Nephron (organoid): ENCODE results near the gene CCDC187.

Experiments used
- H3K27ac Mint-ChIP-seq, 3 experiments: 2 replicates each; pipeline ENCODE4 v1.8.0; 2020; ENCODE audit warnings: mixed read lengths in 3 of 3, mild to moderate bottlenecking in 2 of 3, moderate library complexity in 1 of 3
- H3K27me3 Mint-ChIP-seq: 2 replicates; pipeline ENCODE4 v1.8.0; 2021; ENCODE audit warnings: low read depth, mild to moderate bottlenecking, moderate library complexity, mixed read lengths
- H3K36me3 Mint-ChIP-seq: 2 replicates; pipeline ENCODE4 v1.8.0; 2020; ENCODE audit warnings: low read depth, mixed read lengths
- H3K4me1 Mint-ChIP-seq: 2 replicates; pipeline ENCODE4 v1.8.0; 2020; ENCODE audit warnings: mixed read lengths
- H3K4me3 Mint-ChIP-seq, 3 experiments: 2 replicates each; pipeline ENCODE4 v1.8.0; 2020; ENCODE audit warnings: mild to moderate bottlenecking in 3 of 3, mixed read lengths in 3 of 3, moderate library complexity in 2 of 3
- H3K9me3 Mint-ChIP-seq: 2 replicates; pipeline ENCODE4 v1.8.0; 2020; ENCODE audit warnings: mixed read lengths
- CTCF ChIP-seq, 3 experiments: fragments of 200-600 bp; sonication (generic); IDR thresholded peaks; one replicate each; pipeline ENCODE4 v1.5.0; 2021; ENCODE audit warnings: antibody characterized with exemption in 3 of 3; ENCODE audit not compliant: unreplicated experiment in 3 of 3

CCDC187 gene

GRCh38 chr9:136207616-136208015 is 96.3 kb downstream of the CCDC187 start:
- no peak overlapping the region for H3K27ac Mint-ChIP-seq
- TF ChIP-seq CTCF (IDR thresholded peaks at IDR 0.05; ENCODE audit: unreplicated experiment in 3 of 3) = no peak
- H3K4me1 Mint-ChIP-seq = peaks cover 18% of the 10 kb centered on the region
- H3K4me3 Mint-ChIP-seq = no peak overlapping the region
- H3K9me3 Mint-ChIP-seq = no peaks in the 10 kb centered on the region
- peaks cover 40% of the 10 kb centered on the region for H3K27me3 Mint-ChIP-seq
- H3K36me3 Mint-ChIP-seq = peaks cover 21% of the 10 kb centered on the region

DNA sequence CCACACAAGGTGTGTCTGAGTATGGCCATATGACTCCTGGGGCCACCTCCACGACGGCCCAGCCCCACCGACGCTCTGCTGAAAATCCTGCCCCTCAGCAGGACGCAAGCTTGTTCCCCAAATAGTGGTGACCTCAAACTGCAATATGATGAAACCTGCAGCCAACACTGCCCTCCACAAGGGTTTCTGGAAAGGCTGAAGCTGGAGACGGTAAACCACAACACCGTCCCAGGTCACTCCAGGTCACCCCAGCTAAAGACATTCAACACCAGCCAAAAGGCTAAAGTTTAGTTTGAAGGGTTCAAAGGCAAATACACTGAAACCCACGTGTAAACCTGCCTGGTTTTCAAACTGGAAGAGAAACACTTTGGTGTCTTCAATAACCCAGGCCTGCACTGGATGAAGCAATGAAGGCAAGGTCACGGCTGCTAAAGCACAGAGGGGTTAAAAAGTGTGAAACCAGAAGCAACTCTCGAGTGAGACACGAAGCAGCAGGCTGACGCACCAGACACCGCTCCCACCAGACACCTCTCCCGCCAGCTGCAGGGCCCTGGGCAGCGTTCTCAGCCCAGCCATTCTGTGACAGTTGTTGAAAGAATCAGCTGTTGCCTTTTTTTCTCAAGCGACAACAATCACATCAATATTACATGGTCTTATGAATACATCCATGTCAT is 97.2 kb downstream of the CCDC187 start:
- no peak overlapping the region for H3K4me3 Mint-ChIP-seq
- no peak overlapping the region for H3K27ac Mint-ChIP-seq
- peaks cover 46% of the 10 kb centered on the region for H3K27me3 Mint-ChIP-seq
- peaks cover 13% of the 10 kb centered on the region for H3K36me3 Mint-ChIP-seq
- H3K4me1 Mint-ChIP-seq = peaks cover 15% of the 10 kb centered on the region
- H3K9me3 Mint-ChIP-seq = no peaks in the 10 kb centered on the region
- no peak for TF ChIP-seq CTCF (IDR thresholded peaks at IDR 0.05; ENCODE audit: unreplicated experiment in 3 of 3)

- H3K9me3 Mint-ChIP-seq = no peaks in the 10 kb centered on the region
- no peak overlapping the region for H3K27ac Mint-ChIP-seq
- H3K27me3 Mint-ChIP-seq = peaks cover 56% of the 10 kb centered on the region
- no peak overlapping the region for H3K4me3 Mint-ChIP-seq
- peaks cover 13% of the 10 kb centered on the region for H3K36me3 Mint-ChIP-seq
- H3K4me1 Mint-ChIP-seq = peaks cover 15% of the 10 kb centered on the region
- no peak for TF ChIP-seq CTCF (IDR thresholded peaks at IDR 0.05; ENCODE audit: unreplicated experiment in 3 of 3)
These were observed 98.2 kb downstream of the CCDC187 start for GRCh38 chr9:136205707-136205992.

DNA sequence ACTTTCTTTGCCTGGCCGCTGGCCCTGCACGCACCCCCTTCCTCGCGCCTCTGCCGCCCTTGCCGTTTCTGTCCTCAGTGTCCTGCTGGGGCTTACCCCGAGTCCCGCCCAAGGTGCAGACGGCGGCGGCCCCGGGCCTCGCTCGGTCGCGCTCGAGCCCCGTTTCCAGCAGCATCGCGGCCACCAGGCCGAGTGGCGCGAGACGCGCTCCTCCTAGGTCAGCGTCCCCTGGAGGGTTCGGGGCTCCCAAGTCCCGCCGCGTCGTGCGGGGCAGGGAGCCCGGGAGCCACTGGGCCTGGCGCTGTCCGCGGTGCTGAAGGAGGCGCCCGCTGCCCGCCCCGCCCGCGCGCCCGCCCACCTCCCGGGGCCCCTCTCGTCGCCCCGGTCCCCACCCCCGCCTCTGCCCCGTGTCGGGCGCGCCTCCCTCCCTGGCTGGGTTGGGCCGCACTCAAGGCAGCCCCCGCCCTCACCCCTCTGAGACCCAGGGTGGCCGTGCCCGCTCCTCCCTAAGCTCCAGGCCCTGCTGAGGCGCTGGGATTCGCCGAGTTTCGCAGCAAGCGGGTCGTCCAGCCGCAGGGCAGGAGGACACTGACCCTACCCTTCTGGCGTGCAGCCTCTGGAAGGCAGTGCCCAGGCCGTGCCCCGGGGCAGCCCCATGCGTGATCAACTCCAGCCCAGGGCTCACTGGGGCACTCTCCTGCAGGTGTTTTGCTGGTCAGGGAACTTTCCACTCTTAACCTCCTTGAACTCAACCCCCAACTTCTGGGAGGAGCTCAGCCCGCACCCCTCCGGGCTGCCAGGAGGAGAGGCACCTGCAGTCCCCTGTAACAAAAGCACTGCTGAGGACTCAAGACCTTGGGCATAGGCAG is 98.8 kb downstream of the CCDC187 start, which contains the start of gene LHX3:
TSS of gene LHX3 (minus strand) at position 291 of the 869 bp plus-strand sequence. CDS start at position 175, 116 bp downstream.
- Mint-ChIP-seq H3K4me3 (no peak within 1 kb of the TSS), H3K9me3 (no peaks in the 10 kb centered on the region), H3K27ac (no peak within 1 kb of the TSS), H3K4me1 (peaks cover 15% of the 10 kb centered on the region), H3K36me3 (peaks cover 13% of the 10 kb centered on the region), H3K27me3 (peaks cover 62% of the 10 kb centered on the region)
- TF ChIP-seq CTCF (IDR thresholded peaks at IDR 0.05; ENCODE audit: unreplicated experiment in 3 of 3) = no peak

DNA sequence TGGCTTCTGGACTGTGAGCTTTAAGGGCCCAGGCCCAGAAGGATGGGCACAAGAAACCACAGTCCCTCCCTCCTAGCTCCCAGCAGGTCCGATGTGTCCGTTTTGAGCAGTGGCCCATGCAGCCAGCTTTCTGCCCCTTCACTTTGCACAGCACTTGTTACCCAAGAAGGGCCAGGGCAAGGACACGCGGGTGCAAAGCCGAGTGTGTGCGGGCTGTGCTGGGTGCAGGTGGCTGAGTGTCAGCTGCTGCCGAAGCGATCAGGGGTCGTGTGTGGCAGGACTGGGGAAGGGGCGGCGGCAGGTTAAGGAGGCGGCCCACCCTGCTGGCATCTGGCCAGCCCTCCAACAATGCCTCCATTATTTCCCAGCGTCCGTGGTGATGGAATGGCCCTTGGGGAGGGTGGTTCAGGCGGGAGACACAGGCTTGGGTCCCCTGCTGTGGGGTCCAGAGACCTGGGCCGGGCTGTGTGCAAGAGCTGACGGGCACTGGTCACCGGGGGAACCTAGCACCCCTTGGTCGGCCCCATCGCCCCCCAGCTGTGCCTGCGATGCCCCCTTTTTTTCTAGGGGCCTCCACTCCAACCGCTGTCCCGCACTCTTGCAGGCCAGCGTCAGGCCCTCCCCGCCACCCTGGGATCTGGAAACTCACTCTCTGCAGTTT is 99.6 kb downstream of the CCDC187 start:
- peaks cover 70% of the 10 kb centered on the region for H3K27me3 Mint-ChIP-seq
- peaks cover 13% of the 10 kb centered on the region for H3K36me3 Mint-ChIP-seq
- no peak for TF ChIP-seq CTCF (IDR thresholded peaks at IDR 0.05; ENCODE audit: unreplicated experiment in 3 of 3)
- H3K9me3 Mint-ChIP-seq = no peaks in the 10 kb centered on the region
- peaks cover 15% of the 10 kb centered on the region for H3K4me1 Mint-ChIP-seq
- no peak overlapping the region for H3K27ac Mint-ChIP-seq
- H3K4me3 Mint-ChIP-seq = no peak overlapping the region
